HPDE6-E6E7 (cell line): ENCODE data around the gene PYGB.
"Not testable (repeated sequence)": the region's sequence is repeated elsewhere in the genome, so short reads cannot be mapped to it uniquely, and the experiment has no call there.

Experiments
- DNase-seq: peaks from one replicate; pipeline ENCODE4 v3.0.0; 2011; ENCODE audit warnings: missing footprints; ENCODE audit errors: extremely low spot score

Gene PYGB

GRCh38 chr20:25314497-25315417 lies 66.9 kb downstream of the PYGB start:
- DNase-seq: no peak

- DNase-seq: no peak
Measured at GRCh38 chr20:25315418-25316210, 67.7 kb downstream of the PYGB start.

DNA sequence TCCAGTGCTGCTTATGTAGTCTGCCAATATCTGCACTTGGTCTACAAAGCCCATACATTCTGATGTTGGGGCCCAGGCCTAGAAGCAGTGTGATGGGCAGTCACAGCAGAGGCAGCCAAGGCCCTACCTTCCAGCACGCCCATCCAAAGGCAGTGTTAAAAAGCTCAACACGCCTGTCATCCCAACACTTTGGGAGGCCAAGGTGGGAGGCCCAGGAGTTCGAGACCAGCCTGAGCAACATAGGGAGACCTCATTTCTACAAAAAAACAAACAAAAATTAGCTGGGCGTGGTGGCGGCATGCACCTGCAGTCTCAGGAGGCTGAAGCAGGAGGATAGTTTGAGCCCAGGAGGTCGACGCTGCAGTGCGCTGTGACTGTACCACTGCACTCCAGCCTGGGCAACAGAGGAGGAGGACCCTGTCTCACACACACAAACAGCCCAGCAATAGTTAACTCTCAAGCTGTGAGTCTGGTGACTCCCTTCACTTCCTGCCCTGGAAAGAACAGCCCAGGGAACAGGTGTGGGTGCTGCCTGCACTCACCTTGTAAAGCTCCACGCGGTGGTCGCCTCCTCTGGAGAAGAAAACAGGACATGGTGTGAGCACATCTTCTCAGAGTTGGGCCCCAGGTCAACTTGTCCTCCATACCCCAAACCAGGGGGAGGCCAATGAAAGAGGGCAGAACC lies 68.8 kb downstream of the PYGB start:
- no peak for DNase-seq

DNA sequence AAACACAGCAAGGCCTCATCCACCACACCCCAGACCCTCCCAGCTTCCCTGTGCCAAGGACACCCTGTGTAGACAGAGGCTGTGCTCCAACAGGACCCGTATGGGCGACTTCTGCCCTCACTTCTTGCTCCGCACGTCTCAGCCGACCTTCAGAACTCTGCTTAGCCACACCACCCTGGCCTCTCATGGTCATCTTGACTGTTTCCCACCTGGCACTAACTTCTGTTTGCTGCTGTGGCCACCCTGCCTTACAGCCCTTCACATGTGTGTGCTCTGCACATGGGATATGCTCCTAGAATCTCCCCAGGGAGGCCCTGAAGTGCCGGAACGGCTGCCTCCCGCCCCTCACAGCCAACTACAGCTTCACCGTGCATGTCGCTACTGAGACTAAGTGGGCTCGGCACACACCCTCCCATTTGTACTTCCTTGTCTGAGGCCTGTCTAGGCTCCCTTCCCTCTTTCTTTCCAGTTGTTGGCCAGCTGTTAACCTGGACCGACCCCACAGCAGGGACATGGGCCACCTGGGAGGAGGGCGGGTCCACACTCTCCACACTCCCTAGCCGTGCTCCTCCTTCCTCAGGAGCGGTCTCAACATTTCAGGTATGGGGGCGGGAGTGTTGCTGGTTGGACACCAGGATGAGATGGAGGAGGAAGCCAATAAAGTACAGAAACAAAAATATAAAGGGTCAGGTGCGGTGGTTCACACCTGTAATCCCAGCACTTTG lies 69.6 kb downstream of the PYGB start:
- DNase-seq: no peak

DNA sequence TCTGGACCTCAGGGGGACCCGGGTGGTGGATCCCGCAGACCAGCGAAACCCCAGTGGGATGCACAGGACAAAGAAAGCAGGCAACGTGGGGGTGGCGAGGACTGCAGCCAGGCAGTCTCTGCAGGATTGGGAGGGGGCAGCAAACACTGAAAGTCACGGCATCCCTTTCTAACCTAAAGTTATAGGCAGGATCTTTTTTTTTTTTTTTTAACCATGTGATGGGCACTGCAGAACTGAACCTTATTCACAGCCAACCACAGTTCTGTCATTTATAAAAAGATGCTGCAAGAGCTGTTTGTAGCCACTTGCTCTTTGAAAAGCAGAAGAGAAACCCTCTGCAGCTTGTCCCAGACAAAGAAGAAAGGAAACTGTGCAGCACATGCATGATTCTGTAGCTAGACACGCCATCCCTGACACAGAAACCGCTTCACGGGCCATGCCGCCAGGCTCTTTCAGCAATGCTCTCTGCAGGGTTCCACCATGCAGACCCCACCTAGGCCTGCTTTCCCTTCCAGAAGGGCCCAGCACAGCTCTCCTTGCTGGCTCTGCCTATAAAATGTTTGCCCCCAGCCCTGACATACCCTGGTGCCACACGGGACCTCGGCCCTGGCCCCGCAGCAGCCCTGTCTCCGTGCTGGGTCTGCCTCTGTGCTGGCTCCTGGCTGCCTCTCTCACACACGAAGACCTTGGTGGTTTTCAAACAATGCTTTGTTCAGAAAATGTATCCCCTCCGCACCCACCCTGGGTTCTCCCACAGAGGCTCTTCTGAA lies 70.8 kb downstream of the PYGB start:
- no peak for DNase-seq

DNA sequence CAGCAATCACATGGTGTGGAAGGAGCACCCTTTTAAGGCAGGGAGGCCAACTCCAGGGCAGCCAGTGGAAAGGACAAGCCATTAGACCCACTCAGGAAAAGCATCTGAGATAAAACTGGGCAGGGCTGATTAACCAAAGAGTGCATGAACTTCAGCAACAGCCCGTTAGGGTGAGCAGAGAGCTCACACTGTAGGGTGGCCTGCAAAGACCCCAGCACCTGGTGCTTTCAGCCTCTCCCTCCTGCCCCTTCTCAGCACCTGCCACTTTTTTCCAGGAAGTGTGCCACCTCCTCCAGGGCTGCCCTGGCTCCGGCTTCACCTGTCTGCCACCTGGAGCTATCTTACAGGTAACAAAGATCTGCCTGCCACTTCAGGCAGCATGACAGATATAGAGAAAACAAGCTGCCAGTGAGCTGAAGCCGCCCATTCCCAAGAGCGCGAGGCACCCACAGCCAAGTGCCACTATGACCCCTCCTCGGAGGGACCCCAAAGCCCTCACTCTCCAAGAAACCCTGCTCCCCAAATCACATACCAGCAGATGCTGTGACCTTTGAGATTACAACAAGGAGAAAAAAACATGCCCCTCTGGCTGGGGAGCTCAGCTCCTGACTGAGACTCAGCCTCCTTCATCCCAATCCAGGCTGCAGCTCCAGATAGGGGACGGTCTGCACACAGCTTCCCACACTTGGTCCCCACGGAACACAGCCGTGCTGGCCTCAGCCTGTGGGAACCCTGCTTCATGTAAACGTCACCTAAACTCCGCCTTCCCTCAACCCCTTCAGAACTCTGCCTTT lies 71.6 kb downstream of the PYGB start:
- no peak for DNase-seq

DNA sequence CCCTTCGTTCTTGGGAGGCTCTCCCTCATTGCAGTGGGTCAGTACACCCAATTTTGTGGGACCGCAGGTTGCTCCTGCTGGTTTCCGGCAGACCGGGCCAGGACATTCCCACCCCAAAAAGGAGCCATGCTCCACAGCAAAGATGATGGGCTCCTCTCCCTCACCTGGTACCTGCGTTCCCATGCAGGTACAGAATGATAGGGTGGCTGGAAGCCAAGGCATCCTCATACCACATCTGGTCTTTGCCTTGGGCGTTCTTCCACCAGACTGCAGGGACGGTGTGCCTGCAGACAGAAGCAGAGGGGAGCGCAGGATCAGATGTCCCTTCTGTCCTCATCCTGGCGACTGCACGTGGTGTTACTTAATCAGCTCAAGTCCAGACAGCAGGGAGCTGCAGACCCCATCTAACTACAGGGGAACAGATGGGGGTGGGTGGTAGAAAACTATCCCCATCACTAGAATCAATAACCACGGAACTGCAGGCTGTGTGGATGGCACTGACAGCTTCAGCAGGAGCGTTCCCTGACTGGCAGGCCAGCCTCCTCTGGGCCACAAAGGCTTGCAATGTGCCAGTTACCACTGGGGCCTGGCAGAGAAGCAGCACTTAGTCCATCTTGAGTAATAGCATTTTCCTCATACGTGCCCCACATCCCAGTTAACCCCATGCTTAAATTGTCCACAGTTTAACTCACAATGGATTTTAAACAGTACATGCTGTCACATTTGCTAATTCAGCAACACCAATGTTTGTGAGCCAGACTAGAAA lies 72.3 kb downstream of the PYGB start:
- no peak for DNase-seq

- DNase-seq: no peak
Measured at GRCh38 chr20:25321262-25321831, 73.5 kb downstream of the PYGB start.

GRCh38 chr20:25321991-25322390 lies 74.1 kb downstream of the PYGB start:
- DNase-seq: no peak

DNA sequence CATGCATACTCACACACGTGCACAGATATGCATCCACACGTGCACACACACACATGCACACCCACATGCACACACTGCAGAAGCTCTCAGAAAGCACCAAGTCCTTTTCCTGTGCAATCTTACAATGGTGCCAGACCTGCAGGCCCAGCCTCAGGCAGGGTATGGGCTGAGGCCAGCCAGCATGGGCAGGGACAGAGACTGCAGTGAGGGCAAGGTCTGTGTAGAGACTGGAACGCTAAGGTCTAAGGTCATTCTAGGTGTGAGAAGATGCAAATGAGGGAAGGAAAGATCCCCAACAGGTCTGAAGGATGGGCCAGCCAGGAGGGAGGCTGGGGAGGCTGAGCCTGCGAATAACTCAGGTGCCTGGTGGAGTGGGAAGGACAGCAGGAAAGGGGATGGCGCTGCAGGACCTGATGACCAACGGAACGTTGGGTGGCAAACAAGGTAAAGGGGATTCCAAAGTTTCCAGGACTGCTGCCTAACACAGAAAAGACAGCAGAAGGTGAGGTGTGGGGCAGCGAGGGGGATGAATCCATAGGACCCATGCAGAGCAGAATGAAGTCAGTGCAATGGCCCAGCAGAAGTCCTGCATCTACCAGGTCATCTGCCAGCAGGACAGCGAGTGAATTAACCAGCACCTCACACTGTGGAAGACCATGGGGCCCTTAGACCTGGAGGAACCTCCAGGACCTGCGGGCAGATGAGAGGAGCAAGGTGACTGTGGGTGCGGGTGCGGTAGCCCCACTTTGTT lies 75.8 kb downstream of the PYGB start:
- DNase-seq: no peak

- no peak for DNase-seq
Measured at GRCh38 chr20:25324412-25324811, 76.5 kb downstream of the PYGB start.

DNA sequence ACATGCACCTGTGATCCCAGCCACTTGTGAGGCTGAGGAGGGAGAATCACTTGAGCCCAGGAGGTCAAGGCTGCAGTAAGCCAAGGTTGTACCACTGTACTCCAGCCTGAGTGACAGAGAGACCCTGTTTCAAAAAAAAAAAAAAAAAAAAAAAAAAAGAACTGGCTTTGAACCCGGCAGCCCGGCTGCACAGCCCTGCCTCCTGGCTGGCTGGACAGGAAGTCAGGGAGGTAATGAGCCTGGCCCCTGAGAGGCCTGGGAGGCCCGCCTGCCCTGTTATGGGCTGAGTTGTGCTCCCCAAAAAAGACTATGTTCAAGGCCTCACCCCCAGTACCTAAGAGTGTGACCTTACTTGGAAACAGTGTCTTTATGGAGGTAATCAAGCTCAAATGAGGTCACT lies 77.2 kb downstream of the PYGB start:
- no peak for DNase-seq

DNA sequence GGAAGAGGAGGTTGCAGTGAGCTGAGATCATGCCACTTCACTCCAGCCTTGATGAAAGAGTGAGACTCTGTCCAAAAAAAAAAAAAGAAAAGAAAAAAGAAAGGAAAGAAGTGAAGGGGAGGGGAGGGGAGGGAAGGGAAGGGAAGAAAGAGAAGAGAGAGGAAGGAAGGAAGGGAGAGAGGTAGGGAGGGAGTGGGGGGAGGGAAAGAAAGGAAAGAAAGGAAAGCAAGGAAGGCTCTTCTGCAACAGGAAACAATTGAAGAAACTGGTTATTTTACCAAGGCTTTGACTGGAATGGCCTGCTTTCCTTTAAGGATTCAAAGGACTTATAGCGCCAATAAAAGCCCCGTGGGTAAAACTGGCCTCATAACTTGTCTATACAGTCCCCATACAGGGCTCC lies 78.1 kb downstream of the PYGB start:
- DNase-seq: no peak

- no peak for DNase-seq
Measured at GRCh38 chr20:25327521-25328235, 79.8 kb downstream of the PYGB start.

DNA sequence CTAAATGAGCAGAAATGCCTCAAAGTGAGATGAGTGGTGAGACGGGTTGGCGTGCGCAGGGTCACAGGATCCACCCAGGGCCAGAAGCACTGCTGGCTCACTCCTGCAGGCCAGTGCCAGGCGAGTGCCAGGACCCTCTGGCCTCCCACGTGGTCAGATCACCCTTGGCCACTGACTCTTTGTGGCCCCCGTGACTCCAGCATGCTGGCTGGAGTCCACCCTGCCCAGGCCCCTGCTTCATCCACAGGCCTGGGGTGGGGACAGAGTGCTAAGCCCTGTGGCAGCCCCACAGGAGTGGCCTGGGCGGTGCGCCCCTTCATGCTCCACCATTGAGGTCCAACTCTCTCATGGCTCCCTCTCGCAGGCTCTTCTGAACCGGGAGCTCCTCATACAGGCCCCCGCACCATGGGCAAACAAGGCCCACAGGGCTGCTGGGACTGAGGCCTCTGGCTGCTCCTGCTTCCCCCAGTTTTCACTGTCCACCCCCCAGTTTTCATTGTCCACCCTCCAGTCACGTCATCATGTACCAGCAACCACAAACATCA lies 81.1 kb downstream of the PYGB start:
- no peak for DNase-seq

GRCh38 chr20:25334972-25335371 lies 87.1 kb downstream of the PYGB start:
- not testable (repeated sequence) for DNase-seq
